Brain microvascular endothelial cell (primary cell): ENCODE data around the gene MMP20.

ENCODE experiments used
- DNase-seq: peaks from one replicate; pipeline ENCODE4 v3.0.0-alpha.2; 2020
- H3K27ac ChIP-seq: fragments of 250-450 bp; sonication (Bioruptor Pico); 2 replicates; pipeline ENCODE4 v1.5.1; 2020; ENCODE audit warnings: mild to moderate bottlenecking, moderate library complexity
- H3K27me3 ChIP-seq: fragments of 250-450 bp; sonication (Bioruptor Pico); replicated peaks from 2 replicates; pipeline ENCODE4 v1.5.1; 2020; ENCODE audit warnings: mild to moderate bottlenecking
- H3K36me3 ChIP-seq: fragments of 250-450 bp; sonication (Bioruptor Pico); replicated peaks from 2 replicates; pipeline ENCODE4 v1.5.1; 2020; ENCODE audit warnings: mild to moderate bottlenecking
- H3K4me3 ChIP-seq: 2 replicates; pipeline ENCODE4 v1.5.1; 2011; ENCODE audit warnings: low read depth, mild to moderate bottlenecking, control low read depth, low read length, moderate library complexity
- CTCF ChIP-seq: IDR thresholded peaks from 2 replicates; pipeline ENCODE4 v1.5.1; 2011; ENCODE audit warnings: low read depth, mild to moderate bottlenecking, moderate library complexity, low read length, control low read depth, inconsistent platforms; ENCODE audit errors: missing control alignments
- in situ Hi-C: cut with HindIII; loops from 2 replicates; pipeline ENCODE4 v1.10.0; 2017; ENCODE audit warnings: low sequenced_read_pairs, low pct_ligation_motif_present

Gene MMP20

GRCh38 chr11:102643941-102644340 lies 18.8 kb upstream of the MMP20 start:
- H3K27me3 ChIP-seq: no peaks in the 10 kb centered on the region
- DNase-seq: no peak
- H3K27ac ChIP-seq: no peak overlapping the region
- H3K4me3 ChIP-seq: no peak overlapping the region
- TF ChIP-seq CTCF: no peak
- in situ Hi-C loops: no loop called here
- H3K36me3 ChIP-seq: no peaks in the 10 kb centered on the region

GRCh38 chr11:102640946-102641345 lies 15.8 kb upstream of the MMP20 start:
- DNase-seq: no peak
- Histone ChIP-seq H3K27ac (no peak overlapping the region), H3K27me3 (no peaks in the 10 kb centered on the region), H3K36me3 (no peaks in the 10 kb centered on the region), H3K4me3 (no peak overlapping the region)
- TF ChIP-seq CTCF: no peak
- in situ Hi-C loops: no loop called here

- no peaks in the 10 kb centered on the region for H3K36me3 ChIP-seq
- no peak for TF ChIP-seq CTCF
- no peak for DNase-seq
- no peak overlapping the region for H3K4me3 ChIP-seq
- in situ Hi-C loops: no loop called here
- no peak overlapping the region for H3K27ac ChIP-seq
- no peaks in the 10 kb centered on the region for H3K27me3 ChIP-seq
Observed at GRCh38 chr11:102639656-102640055, 14.5 kb upstream of the MMP20 start.

GRCh38 chr11:102637731-102638130 lies 12.6 kb upstream of the MMP20 start:
- no peak for DNase-seq
- in situ Hi-C loops: no loop called here
- Histone ChIP-seq H3K4me3 (no peak overlapping the region), H3K36me3 (no peaks in the 10 kb centered on the region), H3K27ac (no peak overlapping the region), H3K27me3 (no peaks in the 10 kb centered on the region)
- no peak for TF ChIP-seq CTCF

- Histone ChIP-seq H3K36me3 (no peaks in the 10 kb centered on the region), H3K27ac (no peak overlapping the region), H3K4me3 (no peak overlapping the region), H3K27me3 (no peaks in the 10 kb centered on the region)
- in situ Hi-C loops: no loop called here
- DNase-seq: no peak
- no peak for TF ChIP-seq CTCF
Observed at GRCh38 chr11:102633385-102634026, 8.4 kb upstream of the MMP20 start.

GRCh38 chr11:102632026-102632425 lies 6.9 kb upstream of the MMP20 start:
- TF ChIP-seq CTCF: no peak
- in situ Hi-C loops: no loop called here
- Histone ChIP-seq H3K27ac (no peak overlapping the region), H3K27me3 (no peaks in the 10 kb centered on the region), H3K4me3 (no peak overlapping the region), H3K36me3 (no peaks in the 10 kb centered on the region)
- no peak for DNase-seq
